Testis (tissue), 2 donors: ENCODE measurements around the gene CYGB.

Experiments used
- POLR2A ChIP-seq: fragments of 450-650 bp; IDR thresholded peaks from one replicate; pipeline ENCODE4 v1.6.1; 2017; ENCODE audit warnings: antibody characterized with exemption, mild to moderate bottlenecking, moderate library complexity
- TF ChIP-seq, protein P1 (sequence below), 3 experiments: fragments of 450-650 bp in 2 of 3; fragments of 200-600 bp in 1 of 3; sonication (generic) in 1 of 3; IDR thresholded peaks; one replicate each; pipeline ENCODE4 v1.5.1; 2016 to 2019; ENCODE audit warnings: antibody characterized with exemption in 3 of 3, mild to moderate bottlenecking in 2 of 3, moderate library complexity in 1 of 3

DNA sequence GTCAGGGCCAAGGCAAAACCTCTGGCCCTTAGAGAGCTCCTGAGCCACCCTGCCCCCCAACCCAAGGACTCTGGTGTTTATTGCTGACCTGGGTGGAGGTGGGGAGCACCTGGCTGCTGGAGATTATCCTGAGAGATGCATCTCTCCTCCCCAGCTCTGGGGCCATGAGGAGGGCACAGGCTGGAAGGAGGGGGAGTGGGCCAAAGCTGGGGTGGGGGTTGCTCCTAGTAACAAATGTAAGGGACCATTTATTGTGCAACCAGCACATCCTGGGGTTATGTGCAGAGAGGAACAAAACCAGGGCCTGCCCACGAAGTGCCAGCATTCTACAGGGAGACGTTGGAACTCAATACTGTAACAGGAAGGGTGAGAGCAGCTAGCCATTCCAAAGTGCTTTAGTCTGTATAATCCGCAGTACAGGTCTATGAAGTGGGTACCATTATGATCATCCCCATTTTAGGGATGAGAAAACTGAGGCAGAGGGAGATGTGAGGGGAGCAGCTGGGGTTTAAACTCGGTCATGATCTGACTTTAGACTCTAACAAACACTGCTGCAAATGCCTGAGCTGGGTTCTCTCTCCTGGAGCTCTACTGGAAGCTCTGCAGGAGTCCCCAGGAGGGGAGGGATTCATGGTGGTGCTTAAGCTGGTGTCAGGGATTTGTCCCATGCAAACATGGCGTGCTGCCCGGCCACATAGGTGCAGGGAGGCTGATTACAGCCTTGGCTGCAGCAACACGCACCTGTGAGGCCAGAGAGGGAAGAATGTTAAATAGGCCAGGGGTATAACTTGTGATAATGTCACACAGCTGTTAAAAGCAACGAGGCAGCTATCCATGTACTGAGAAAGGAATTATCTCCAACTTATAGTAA lies 34.9 kb downstream of the CYGB start:
- TF ChIP-seq, protein P1, sequence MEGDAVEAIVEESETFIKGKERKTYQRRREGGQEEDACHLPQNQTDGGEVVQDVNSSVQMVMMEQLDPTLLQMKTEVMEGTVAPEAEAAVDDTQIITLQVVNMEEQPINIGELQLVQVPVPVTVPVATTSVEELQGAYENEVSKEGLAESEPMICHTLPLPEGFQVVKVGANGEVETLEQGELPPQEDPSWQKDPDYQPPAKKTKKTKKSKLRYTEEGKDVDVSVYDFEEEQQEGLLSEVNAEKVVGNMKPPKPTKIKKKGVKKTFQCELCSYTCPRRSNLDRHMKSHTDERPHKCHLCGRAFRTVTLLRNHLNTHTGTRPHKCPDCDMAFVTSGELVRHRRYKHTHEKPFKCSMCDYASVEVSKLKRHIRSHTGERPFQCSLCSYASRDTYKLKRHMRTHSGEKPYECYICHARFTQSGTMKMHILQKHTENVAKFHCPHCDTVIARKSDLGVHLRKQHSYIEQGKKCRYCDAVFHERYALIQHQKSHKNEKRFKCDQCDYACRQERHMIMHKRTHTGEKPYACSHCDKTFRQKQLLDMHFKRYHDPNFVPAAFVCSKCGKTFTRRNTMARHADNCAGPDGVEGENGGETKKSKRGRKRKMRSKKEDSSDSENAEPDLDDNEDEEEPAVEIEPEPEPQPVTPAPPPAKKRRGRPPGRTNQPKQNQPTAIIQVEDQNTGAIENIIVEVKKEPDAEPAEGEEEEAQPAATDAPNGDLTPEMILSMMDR (IDR thresholded peaks at IDR 0.05): no peak
- TF ChIP-seq POLR2A: no peak
